HEK293 (cell line): Measurements from ENCODE around the gene IRS2.

Experiments used
- CTCF ChIA-PET: fragments of 350-600 bp; formaldehyde crosslinking; extraction: SDS; loops from one replicate; lab custom pipeline; 2021; ENCODE audit warnings: antibody characterized with exemption; lab: Yijun Ruan, JAX
- POLR2A ChIA-PET: fragments of 300-600 bp; formaldehyde crosslinking; extraction: SDS; loops from one replicate; lab custom pipeline; 2020; ENCODE audit warnings: antibody characterized with exemption, inconsistent platforms; lab: Yijun Ruan, JAX
- H3K27ac ChIP-seq: fragments of 200-500 bp; sonication (Bioruptor generic); 2 replicates; pipeline ENCODE4 v1.5.1; 2014; ENCODE audit warnings: low read depth, low read length, control low read depth, inconsistent platforms; ENCODE audit errors: extremely low read depth
- H3K36me3 ChIP-seq, 2 experiments: fragments of 200-500 bp in 1 of 2; sonication (Bioruptor generic) in 1 of 2; 1 replicate in 1 of 2; 2 replicates in 1 of 2; pipeline ENCODE4 v1.5.1; 2014 to 2017; ENCODE audit warnings: inconsistent platforms in 2 of 2, low read length in 2 of 2; ENCODE audit not compliant: control insufficient read depth in 2 of 2, insufficient read depth in 1 of 2
- H3K4me1 ChIP-seq: fragments of 200-500 bp; sonication (Bioruptor generic); 2 replicates; pipeline ENCODE4 v1.5.1; 2014; ENCODE audit warnings: mild to moderate bottlenecking, low read length, inconsistent platforms; ENCODE audit not compliant: control insufficient read depth, insufficient read depth
- H3K4me3 ChIP-seq: 2 replicates; pipeline ENCODE4 v1.5.1; 2011; ENCODE audit warnings: low read depth, mild to moderate bottlenecking, control low read depth, low read length, moderate library complexity
- H3K9me3 ChIP-seq: fragments of 200-500 bp; sonication (Bioruptor generic); 2 replicates; pipeline ENCODE4 v1.5.1; 2014; ENCODE audit warnings: low read depth, low read length, inconsistent platforms; ENCODE audit not compliant: control insufficient read depth, insufficient read depth
- KLF10 ChIP-seq: fragments of 450-650 bp; IDR thresholded peaks from 2 replicates; pipeline ENCODE4 v1.5.1; 2018; ENCODE audit warnings: missing biosample characterization, mild to moderate bottlenecking, missing genetic modification characterization
- PRDM1 ChIP-seq: fragments of 450-650 bp; formaldehyde crosslinking; IDR thresholded peaks from 2 replicates; pipeline ENCODE4; 2016; ENCODE audit warnings: missing biosample characterization, missing genetic modification characterization
- SETDB1 ChIP-seq: IDR thresholded peaks from one replicate; pipeline ENCODE4 v1.6.1; 2017; ENCODE audit warnings: mild to moderate bottlenecking, low read length, moderate library complexity, mixed read lengths; ENCODE audit not compliant: insufficient read length
- SP3 ChIP-seq: fragments of 450-650 bp; formaldehyde crosslinking; IDR thresholded peaks from 2 replicates; pipeline ENCODE4 v1.5.1; 2016; ENCODE audit warnings: missing biosample characterization, missing genetic modification characterization
- WT1 ChIP-seq: fragments of 450-650 bp; formaldehyde crosslinking; IDR thresholded peaks from 2 replicates; pipeline ENCODE4 v1.5.1; 2016; ENCODE audit warnings: missing biosample characterization, missing genetic modification characterization
- ZBTB21 ChIP-seq: fragments of 450-650 bp; formaldehyde crosslinking; IDR thresholded peaks from 2 replicates; pipeline ENCODE4 v1.5.1; 2017; ENCODE audit warnings: missing biosample characterization, missing genetic modification characterization
- ZFP41 ChIP-seq: fragments of 450-650 bp; formaldehyde crosslinking; IDR thresholded peaks from 2 replicates; pipeline ENCODE4 v1.5.1; 2016; ENCODE audit warnings: missing biosample characterization, missing genetic modification characterization, borderline replicate concordance
- ZNF132 ChIP-seq: fragments of 450-650 bp; formaldehyde crosslinking; IDR thresholded peaks from 2 replicates; pipeline ENCODE4 v1.5.1; 2017; ENCODE audit warnings: missing biosample characterization, missing genetic modification characterization, borderline replicate concordance
- ZNF169 ChIP-seq: fragments of 450-650 bp; formaldehyde crosslinking; IDR thresholded peaks from 2 replicates; pipeline ENCODE4 v1.5.1; 2016; ENCODE audit warnings: missing biosample characterization, missing genetic modification characterization
- ZNF2 ChIP-seq: fragments of 450-650 bp; formaldehyde crosslinking; IDR thresholded peaks from 2 replicates; pipeline ENCODE4 v1.5.1; 2016; ENCODE audit warnings: missing biosample characterization, missing genetic modification characterization
- ZNF23 ChIP-seq: fragments of 450-650 bp; formaldehyde crosslinking; IDR thresholded peaks from 2 replicates; pipeline ENCODE4 v1.5.1; 2016; ENCODE audit warnings: missing biosample characterization, missing genetic modification characterization, borderline replicate concordance
- ZNF350 ChIP-seq: fragments of 450-650 bp; formaldehyde crosslinking; IDR thresholded peaks from 2 replicates; pipeline ENCODE4 v1.5.0; 2017; ENCODE audit warnings: missing biosample characterization, mild to moderate bottlenecking, missing genetic modification characterization
- ZNF354C ChIP-seq: fragments of 450-650 bp; formaldehyde crosslinking; IDR thresholded peaks from 2 replicates; pipeline ENCODE4 v1.5.1; 2016; ENCODE audit warnings: missing biosample characterization, missing genetic modification characterization, low read depth, borderline replicate concordance
- ZNF416 ChIP-seq: fragments of 450-650 bp; formaldehyde crosslinking; IDR thresholded peaks from 2 replicates; pipeline ENCODE4 v1.5.1; 2016; ENCODE audit warnings: missing biosample characterization, missing genetic modification characterization
- ZNF423 ChIP-seq: fragments of 450-650 bp; formaldehyde crosslinking; IDR thresholded peaks from 2 replicates; pipeline ENCODE4 v1.5.1; 2016; ENCODE audit warnings: missing biosample characterization, missing genetic modification characterization
- ZNF473 ChIP-seq: fragments of 450-650 bp; formaldehyde crosslinking; IDR thresholded peaks from 2 replicates; pipeline ENCODE4 v1.5.1; 2017; ENCODE audit warnings: missing biosample characterization, missing genetic modification characterization
- ZNF521 ChIP-seq: fragments of 450-650 bp; formaldehyde crosslinking; IDR thresholded peaks from 2 replicates; pipeline ENCODE4 v1.5.1; 2017; ENCODE audit warnings: missing biosample characterization, mild to moderate bottlenecking, missing genetic modification characterization
- ZNF530 ChIP-seq: fragments of 450-650 bp; formaldehyde crosslinking; IDR thresholded peaks from 2 replicates; pipeline ENCODE4 v1.5.1; 2016; ENCODE audit warnings: low read depth, missing biosample characterization, missing genetic modification characterization
- ZNF549 ChIP-seq: fragments of 450-650 bp; IDR thresholded peaks from 2 replicates; pipeline ENCODE4 v1.5.1; 2018; ENCODE audit warnings: missing biosample characterization, missing genetic modification characterization, mild to moderate bottlenecking, inconsistent platforms, moderate library complexity
- ZNF585B ChIP-seq: fragments of 450-650 bp; formaldehyde crosslinking; IDR thresholded peaks from 2 replicates; pipeline ENCODE4 v1.5.1; 2016; ENCODE audit warnings: missing biosample characterization, missing genetic modification characterization
- ZNF670 ChIP-seq: fragments of 450-650 bp; formaldehyde crosslinking; IDR thresholded peaks from 2 replicates; pipeline ENCODE4 v1.5.1; 2016; ENCODE audit warnings: missing biosample characterization, missing genetic modification characterization, low read depth
- ZNF837 ChIP-seq: fragments of 450-650 bp; formaldehyde crosslinking; IDR thresholded peaks from 2 replicates; pipeline ENCODE4 v1.5.1; 2016; ENCODE audit warnings: missing biosample characterization, missing genetic modification characterization
- TF ChIP-seq, protein P1 (sequence below): sonication (generic); formaldehyde crosslinking; IDR thresholded peaks from 2 replicates; pipeline ENCODE4 v1.8.1; 2022; ENCODE audit warnings: mild to moderate bottlenecking, moderate library complexity, missing genetic modification reagents
- TF ChIP-seq, protein P2 (sequence below): fragments of 450-650 bp; formaldehyde crosslinking; IDR thresholded peaks from 2 replicates; pipeline ENCODE4 v1.5.1; 2016; ENCODE audit warnings: missing biosample characterization, missing genetic modification characterization
- TF ChIP-seq, protein P3 (sequence below): fragments of 450-650 bp; formaldehyde crosslinking; IDR thresholded peaks from 2 replicates; pipeline ENCODE4 v1.5.1; 2016; ENCODE audit warnings: missing biosample characterization, missing genetic modification characterization, low read depth

The IRS2 gene

DNA sequence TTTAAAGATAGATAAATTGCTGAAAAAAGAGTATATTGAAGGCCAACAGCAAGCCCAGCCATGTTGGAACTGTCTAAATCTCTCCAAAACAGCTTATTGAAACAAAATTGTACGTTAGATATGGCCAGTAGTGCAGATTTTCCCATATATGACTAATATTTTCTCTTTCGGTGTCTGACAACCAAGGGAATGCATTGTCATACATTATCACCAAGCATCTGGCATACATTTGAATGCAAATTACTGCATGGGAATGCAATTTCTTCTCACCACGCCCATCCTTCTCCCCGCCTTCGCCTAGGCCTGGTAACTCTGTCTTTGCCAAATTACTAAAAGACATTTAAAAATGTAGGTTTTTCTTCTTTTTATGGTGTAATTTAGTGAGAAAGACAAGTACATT lies 32.5 kb upstream of the IRS2 start (continued):
- TF ChIP-seq ZNF2 (no peak), ZNF416 (tag by site-specific recombination) (no peak), WT1 (tag by site-specific recombination) (no peak), ZNF169 (no peak)
- TF ChIP-seq, protein P1, sequence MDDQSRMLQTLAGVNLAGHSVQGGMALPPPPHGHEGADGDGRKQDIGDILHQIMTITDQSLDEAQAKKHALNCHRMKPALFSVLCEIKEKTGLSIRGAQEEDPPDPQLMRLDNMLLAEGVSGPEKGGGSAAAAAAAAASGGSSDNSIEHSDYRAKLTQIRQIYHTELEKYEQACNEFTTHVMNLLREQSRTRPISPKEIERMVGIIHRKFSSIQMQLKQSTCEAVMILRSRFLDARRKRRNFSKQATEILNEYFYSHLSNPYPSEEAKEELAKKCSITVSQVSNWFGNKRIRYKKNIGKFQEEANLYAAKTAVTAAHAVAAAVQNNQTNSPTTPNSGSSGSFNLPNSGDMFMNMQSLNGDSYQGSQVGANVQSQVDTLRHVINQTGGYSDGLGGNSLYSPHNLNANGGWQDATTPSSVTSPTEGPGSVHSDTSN (CRISPR knock-in tag) = no peak

DNA sequence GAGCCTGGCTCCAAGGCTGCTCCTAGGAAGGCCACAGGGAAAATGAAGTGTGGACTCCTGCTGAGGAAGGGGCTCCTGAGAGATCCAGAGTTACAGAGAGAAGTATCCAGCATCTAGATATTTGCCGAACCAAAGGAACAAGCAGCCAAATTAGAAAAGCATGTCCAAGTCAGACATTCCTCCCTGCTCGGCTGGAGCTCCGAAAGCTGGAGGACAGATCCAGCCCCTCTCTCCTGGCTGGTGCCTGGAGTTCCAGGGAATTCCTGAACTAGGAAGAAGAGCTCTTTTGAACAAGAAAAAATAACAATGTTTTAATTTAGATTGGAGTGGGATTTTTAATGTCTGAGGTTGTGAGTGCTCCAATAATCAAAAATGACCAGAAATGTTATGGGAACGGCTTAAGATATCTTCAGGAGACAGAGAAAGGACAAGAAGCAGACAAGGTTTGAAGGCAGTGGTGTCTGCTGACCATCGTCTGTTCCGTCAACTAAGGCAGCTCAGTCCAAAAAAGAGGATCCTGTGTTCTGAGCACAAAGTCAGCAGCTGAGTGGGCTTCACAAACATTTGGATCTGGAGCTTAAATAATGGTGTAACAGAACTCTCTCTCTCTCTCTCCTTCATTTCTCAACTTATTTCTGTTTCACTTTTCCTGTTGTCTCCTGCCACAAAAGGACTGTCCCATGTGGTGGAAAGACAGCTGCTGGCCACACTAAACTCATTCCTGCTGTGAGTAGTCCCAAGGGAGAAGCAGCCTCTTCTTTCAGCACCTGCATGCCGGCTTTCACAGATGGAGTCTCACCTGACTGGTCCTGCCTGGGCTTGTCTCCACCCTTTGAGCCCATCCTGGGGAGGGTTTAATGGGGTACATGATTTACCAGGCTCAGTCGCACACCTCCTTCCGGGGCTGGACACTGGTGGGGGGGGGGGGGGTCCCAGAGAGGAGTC lies 31.5 kb upstream of the IRS2 start:
- no peak for TF ChIP-seq SETDB1
- TF ChIP-seq, protein P2, sequence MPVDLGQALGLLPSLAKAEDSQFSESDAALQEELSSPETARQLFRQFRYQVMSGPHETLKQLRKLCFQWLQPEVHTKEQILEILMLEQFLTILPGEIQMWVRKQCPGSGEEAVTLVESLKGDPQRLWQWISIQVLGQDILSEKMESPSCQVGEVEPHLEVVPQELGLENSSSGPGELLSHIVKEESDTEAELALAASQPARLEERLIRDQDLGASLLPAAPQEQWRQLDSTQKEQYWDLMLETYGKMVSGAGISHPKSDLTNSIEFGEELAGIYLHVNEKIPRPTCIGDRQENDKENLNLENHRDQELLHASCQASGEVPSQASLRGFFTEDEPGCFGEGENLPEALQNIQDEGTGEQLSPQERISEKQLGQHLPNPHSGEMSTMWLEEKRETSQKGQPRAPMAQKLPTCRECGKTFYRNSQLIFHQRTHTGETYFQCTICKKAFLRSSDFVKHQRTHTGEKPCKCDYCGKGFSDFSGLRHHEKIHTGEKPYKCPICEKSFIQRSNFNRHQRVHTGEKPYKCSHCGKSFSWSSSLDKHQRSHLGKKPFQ (tag by site-specific recombination) = no peak
- TF ChIP-seq ZNF549 (tag by site-specific recombination) = no peak
- no peak for TF ChIP-seq ZNF354C (tag by site-specific recombination)
- TF ChIP-seq ZNF169 = no peak
- no peak overlapping the region for H3K4me3 ChIP-seq
- H3K36me3 ChIP-seq = no peaks in the 10 kb centered on the region
- no peaks in the 10 kb centered on the region for H3K4me1 ChIP-seq
- CTCF ChIA-PET = no interaction called here
- no peak overlapping the region for H3K27ac ChIP-seq
- H3K9me3 ChIP-seq = no peaks in the 10 kb centered on the region
- POLR2A ChIA-PET = interaction anchor here (0.5 kb wide), 1 partner anchor 241 kb away, joined by 3 read pairs; no protein-coding TSS in a partner anchor

DNA sequence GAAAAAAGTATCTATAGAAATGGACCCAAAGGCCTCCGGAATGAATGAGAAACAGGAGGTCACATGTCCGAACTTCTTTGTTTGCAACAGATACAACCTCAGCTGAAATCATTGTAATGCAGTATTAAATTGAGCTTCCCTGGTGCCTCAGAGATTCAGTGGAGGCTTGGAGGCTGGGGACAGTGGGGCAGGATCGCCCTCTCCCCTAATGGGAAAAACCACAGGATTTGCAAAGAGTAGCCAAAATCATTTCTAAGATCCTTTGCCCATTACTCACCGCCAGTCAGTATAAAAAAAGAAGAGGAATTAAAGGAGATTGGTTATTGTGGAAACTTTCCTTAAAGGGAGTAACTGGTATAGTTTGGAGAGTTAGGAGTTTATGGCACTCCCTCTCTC lies 30.4 kb upstream of the IRS2 start:
- Histone ChIP-seq H3K27ac (no peak overlapping the region), H3K4me1 (no peaks in the 10 kb centered on the region), H3K4me3 (no peak overlapping the region), H3K36me3 (no peaks in the 10 kb centered on the region), H3K9me3 (no peaks in the 10 kb centered on the region)
- POLR2A ChIA-PET = no interaction called here
- CTCF ChIA-PET = no interaction called here
- TF ChIP-seq KLF10 (no peak), ZNF585B (tag by site-specific recombination) (no peak), ZNF473 (no peak), ZNF23 (tag by site-specific recombination) (no peak), ZNF530 (tag by site-specific recombination) (no peak), ZNF132 (tag by site-specific recombination) (no peak), ZFP41 (tag by site-specific recombination) (no peak), SETDB1 (no peak), ZBTB21 (no peak), ZNF837 (tag by site-specific recombination) (no peak), ZNF423 (tag by site-specific recombination) (no peak), ZNF350 (tag by site-specific recombination) (no peak), ZNF670 (no peak), PRDM1 (tag by site-specific recombination) (no peak), ZNF521 (tag by site-specific recombination) (no peak), SP3 (tag by site-specific recombination) (no peak)
- TF ChIP-seq, protein P3, sequence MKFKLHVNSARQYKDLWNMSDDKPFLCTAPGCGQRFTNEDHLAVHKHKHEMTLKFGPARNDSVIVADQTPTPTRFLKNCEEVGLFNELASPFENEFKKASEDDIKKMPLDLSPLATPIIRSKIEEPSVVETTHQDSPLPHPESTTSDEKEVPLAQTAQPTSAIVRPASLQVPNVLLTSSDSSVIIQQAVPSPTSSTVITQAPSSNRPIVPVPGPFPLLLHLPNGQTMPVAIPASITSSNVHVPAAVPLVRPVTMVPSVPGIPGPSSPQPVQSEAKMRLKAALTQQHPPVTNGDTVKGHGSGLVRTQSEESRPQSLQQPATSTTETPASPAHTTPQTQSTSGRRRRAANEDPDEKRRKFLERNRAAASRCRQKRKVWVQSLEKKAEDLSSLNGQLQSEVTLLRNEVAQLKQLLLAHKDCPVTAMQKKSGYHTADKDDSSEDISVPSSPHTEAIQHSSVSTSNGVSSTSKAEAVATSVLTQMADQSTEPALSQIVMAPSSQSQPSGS (tag by site-specific recombination) = no peak
